Measurements from ENCODE around the gene ABTB2.
"Not testable (repeated sequence)": the region's sequence is repeated elsewhere in the genome, so short reads cannot be mapped to it uniquely, and the experiment has no call there.

The ABTB2 gene

GRCh38 chr11:34232807-34233206 lies 125.0 kb downstream of the ABTB2 start:
- no peak for DNase-seq

DNA sequence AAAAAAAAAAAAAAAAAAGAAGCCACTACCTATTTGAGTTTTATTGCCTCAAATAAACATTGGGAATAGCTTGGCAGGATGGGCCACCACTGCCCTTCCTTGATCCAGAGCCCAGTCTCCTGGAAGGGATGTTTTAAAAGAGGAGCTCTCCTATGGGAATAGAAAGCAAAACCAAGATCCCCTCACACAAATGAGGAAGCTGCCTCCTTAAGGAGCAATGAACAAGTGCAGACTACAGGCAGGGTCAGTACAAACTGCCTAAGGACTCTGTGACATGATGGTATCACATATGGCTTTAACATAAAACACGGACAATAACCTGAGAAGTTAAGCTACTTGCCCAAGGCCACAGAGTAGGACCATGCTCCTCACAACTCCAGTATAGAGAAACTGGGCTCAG lies 131.6 kb downstream of the ABTB2 start:
- no peak for DNase-seq

DNA sequence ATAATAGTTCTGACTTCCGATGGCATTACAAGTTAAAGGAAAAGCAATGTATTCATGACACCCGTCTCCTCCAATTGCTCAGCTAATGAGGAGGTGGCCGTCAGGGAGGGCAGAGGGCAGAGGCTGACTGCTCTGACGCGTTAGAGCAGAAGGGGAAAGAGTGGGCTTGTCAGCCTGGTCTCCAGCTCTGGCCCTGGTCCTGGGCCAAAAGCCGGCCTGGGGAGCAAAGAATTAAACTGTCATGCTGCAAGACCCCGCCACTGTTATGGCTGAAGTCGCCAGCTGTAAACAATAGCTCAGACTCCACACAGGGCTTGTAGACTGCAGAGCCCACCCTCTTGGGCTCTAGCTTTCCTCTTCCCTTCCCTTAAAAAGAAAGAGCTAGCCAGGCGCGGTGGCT lies 132.7 kb downstream of the ABTB2 start:
- no peak for DNase-seq

GRCh38 chr11:34224434-34224966 lies 133.3 kb downstream of the ABTB2 start:
- DNase-seq: no peak

DNA sequence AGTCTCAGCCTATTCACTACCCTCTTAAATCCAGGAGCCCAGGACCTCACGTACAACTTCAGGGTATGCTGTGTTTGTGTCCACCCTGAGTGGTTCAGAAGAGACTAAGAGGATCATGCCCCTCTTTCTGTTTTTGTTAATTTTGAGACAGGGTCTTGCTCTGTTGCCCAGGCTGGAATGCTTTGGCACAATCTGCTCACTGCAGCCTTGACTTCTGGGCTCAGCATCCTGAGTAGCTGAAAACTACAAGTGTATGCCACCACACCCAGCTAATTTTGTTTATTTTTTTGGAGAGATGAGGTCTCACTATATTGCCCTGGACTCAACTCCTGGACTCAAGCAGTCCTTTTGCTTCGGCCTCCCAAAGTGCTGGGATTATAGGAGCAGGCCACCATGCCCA lies 133.9 kb downstream of the ABTB2 start:
- DNase-seq: no peak

- DNase-seq: no peak
Measured at GRCh38 chr11:34223021-34223813, 134.6 kb downstream of the ABTB2 start.

DNA sequence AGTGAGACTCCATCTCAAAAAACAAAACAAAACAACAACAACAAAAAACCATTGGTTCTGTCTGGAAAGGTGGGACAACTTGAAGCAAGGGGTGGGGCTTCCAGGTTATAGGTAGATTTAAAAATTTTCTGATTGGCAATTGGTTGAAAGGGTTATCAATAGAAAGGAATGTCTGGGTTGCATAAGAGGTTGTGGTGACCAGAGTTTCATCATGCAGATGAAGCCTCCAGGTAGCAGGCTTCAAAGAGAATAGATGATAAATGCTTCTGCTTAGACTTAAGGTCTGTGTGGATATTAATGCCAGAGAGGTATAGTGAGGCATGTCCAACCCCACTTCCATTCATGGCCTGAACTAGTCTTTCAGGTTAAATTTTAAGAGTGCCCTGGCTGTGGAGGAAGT lies 135.8 kb downstream of the ABTB2 start:
- no peak for DNase-seq

GRCh38 chr11:34219941-34220370 lies 137.9 kb downstream of the ABTB2 start:
- no peak for DNase-seq

- no peak for DNase-seq
Measured at GRCh38 chr11:34219279-34219678, 138.5 kb downstream of the ABTB2 start.

GRCh38 chr11:34218756-34219155 lies 139.1 kb downstream of the ABTB2 start:
- DNase-seq: not testable (repeated sequence)

DNA sequence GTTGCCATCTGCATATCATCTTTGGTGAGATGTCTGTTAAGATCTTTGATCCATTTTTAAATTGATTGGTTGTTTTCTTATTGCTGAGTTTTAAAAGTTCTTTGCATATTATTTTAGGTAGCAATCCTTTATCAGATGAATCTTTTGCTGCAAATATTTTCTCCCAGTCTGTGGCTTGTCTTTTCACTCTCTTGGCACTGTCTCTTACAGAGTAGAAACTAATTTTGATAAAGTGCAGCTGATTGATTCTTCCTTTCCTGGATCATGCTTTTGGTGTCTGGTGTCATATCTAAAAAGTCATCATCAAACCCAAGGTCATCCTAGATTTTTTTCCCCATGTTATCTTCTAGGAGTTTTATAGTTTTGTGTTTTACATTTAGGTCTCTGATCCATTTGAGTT lies 139.7 kb downstream of the ABTB2 start:
- no peak for DNase-seq

- peak in 1 of 2 experiments; percentile 55 for DNase-seq
Measured at GRCh38 chr11:34216706-34217105, 141.1 kb downstream of the ABTB2 start.

- no peak for DNase-seq
Measured at GRCh38 chr11:34215806-34216453, 141.9 kb downstream of the ABTB2 start.

DNA sequence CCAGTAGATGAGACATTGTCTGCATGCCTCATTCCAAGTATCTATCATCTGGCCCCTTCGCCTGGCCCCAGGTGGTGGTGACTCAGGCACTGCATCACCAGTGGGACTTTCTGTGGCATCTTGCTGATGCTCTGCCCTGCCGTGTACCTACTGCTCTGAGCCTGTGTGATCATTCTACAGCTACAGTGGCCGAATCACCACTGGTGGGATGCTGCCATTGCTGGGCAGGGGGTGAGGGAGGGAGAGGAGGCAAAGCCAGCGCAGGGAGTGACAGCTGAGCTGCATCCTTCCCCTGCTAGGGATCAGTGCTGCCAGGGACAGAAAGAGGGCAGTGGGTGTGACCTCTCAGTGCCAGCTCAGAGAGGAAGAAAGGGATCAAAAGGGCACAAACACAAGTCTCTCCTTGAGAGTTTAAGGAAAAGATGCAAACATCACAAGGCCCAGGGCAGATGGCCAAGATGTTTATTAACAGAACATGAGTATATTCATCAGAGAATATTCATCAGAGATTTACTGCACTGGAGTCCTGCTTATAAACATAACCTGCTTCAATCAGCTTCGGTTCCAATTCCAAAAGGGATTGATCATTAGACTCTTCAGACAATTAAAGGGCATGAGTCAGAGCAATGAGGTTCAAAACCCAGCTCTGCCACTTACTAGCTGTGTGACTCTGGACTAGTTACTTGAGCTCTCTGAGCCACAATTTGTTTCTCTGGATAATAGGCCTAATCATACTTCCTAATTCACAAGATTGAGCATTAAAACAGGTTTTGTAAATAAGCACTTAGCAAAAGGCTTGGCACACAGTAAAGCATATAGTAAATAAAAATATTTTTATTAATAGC lies 142.6 kb downstream of the ABTB2 start:
- DNase-seq: no peak

DNA sequence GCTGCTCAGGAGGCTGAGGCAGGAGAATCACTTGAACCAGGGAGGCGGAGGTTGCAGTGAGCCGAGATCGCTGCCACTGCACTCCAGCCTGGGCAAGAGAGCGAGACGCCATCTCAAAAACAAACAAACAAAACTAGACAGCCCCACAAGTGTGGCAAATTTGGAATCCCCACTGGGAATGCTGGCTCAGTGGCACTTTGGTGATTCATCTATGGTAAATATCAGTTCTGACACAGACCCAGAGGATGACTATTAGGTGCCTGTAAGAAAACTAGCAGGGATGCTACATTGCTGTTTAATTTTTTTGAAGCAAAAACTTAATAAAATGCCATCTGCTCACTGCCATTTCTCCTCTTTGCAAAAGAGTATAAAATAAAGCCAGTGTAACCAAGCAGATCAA lies 144.4 kb downstream of the ABTB2 start:
- no peak for DNase-seq

GRCh38 chr11:34212566-34212965 lies 145.2 kb downstream of the ABTB2 start:
- no peak for DNase-seq

DNA sequence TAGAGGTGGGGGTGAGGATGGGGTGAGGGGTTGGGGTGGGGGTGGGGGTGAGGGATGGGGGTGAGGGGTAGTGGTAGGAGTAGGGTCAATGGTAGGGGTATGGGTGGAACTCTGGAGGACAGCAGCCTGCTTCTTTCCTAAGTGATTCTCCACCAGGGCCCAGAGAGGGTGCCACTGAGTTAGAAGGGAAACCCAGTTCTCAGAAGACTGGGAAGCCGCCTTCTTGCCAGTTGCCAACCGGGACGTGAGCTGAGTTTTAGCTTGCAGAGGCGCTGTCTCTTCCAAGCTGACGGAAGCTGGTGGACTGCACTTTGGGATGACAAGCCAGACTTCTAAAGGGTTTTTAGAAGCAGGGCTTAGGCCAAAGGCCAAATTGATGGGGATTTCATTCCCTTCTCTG lies 148.0 kb downstream of the ABTB2 start:
- no peak for DNase-seq

GRCh38 chr11:34208266-34209135 lies 149.3 kb downstream of the ABTB2 start:
- no peak for DNase-seq

- no peak for DNase-seq
Measured at GRCh38 chr11:34207487-34208180, 150.2 kb downstream of the ABTB2 start.

DNA sequence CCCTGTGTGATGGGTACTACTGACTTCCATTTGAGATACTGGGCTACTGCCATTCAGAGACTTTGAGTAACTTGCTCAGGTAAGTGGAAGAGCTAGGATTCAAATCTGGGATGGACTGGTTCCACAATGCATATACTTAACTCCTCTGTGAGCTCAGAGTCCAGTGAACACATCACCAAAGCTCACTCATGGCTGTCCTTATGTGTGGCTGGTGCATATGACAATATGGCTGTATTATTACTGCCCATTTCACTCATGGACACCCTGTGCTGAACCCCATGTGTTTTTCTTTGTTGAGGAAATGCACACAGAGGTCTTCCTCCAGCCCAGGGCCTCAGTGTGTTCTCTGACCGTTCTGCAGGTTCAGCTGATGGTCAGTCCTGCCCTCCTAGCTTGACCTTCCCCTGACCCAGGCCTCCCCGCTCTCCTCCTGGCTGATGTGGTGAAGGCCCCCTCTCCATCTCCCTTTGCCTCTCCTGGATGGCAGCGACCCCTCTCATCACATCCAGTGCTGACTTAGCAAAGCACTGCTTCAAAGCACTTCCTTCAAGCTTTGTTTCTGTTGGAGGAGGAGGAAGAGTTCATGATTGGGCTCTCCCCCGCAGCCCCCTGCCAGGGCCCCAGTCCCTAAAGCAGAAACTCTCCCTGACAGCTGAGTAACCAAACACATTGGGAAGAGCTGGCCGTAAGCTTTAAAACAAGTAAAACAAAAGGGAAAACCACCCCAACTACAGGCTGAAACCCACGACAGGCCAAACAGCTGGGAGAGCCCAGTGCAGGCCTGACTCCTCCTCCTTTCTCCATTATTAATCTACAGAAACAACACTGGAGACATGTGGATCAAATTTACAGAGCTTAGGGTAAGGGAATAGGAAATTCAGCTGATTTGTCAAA lies 151.2 kb downstream of the ABTB2 start:
- DNase-seq: no peak

Measured in NCI-H187 (cell line).